ENCODE results near the gene VPS52.

GRCh38 chr6:33292996-33293682 is 21.5 kb upstream of the VPS52 start:
- TF ChIP-seq EZH2phosphoT487 (IDR thresholded peaks at IDR 0.05) (no peak), CTCF (IDR thresholded peaks at IDR 0.05) (no peak)
